NOMO-1 treated with DMSO at 0.1 percent for 48 hours (cell line): ENCODE measurements around the gene ARID4B.
A peak's percentile ranks its signal among the peaks of the same experiment; 100 is the strongest.

ENCODE experiments used
- DNase-seq: peaks from one replicate; lab custom pipeline; 2025; ENCODE audit not compliant: unreplicated experiment; lab: John Stamatoyannopoulos, UW

Gene ARID4B

DNA sequence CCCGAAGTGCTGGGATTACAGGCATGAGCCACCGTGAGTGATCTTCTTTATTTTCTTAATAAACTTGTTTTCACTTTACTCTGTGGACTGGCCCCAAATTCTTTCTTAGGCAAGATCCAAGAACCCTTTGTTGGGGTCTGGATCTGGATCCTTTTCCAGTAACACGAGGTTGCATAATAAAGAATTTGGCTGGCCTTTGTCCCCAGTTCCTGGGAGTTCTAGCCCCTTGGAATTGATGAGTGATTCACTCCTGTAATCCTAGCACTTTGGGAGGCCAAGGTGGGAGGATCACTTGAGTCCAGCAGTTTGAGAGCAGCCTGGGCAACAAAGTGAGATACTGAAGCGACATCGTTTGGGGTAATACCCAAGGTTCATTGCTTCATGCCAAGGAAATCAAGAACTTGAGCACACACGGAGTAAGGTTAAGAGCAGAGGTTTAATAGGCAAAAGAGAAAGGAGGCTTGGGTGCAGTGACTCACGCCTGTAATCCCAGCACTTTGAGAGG, 197.2 kb downstream of the ARID4B start:
- no peak for DNase-seq

DNA sequence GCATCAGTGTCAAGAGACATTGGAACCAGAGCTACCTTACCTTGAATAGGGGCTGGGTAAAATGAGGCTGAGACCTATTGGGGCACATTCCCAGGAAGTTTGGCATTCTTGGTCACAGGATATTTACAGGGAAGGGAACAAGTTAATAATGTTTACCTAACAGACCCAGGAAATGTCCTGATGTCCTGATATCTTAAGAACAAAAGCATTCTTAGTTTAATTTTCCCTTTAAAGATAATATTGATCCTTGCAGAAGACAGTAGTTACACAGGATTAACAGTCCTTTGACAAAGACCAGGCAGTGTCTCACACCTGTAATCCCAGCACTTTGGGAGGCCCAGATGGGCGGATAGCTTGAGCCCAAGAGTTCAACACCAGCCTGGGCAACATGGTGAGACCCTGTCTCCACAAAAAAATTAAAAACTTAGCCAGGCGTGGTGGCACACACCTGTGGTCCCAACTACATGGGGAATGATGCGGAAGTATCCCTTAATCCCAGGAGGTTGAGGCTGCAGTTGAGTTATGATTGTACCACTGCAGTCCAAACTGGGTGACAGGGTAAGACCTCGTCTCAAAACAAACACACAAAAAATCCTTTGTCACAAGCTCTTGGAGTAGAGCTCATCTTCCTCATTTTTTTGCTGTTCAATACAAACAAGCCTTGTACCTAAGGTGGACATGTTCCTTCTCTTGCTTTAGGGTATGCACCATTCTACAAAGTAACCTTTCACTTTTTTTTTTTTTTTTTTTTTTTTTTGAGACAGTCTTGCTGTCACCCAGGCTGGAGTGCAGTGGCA, 198.0 kb downstream of the ARID4B start:
- no peak for DNase-seq

DNA sequence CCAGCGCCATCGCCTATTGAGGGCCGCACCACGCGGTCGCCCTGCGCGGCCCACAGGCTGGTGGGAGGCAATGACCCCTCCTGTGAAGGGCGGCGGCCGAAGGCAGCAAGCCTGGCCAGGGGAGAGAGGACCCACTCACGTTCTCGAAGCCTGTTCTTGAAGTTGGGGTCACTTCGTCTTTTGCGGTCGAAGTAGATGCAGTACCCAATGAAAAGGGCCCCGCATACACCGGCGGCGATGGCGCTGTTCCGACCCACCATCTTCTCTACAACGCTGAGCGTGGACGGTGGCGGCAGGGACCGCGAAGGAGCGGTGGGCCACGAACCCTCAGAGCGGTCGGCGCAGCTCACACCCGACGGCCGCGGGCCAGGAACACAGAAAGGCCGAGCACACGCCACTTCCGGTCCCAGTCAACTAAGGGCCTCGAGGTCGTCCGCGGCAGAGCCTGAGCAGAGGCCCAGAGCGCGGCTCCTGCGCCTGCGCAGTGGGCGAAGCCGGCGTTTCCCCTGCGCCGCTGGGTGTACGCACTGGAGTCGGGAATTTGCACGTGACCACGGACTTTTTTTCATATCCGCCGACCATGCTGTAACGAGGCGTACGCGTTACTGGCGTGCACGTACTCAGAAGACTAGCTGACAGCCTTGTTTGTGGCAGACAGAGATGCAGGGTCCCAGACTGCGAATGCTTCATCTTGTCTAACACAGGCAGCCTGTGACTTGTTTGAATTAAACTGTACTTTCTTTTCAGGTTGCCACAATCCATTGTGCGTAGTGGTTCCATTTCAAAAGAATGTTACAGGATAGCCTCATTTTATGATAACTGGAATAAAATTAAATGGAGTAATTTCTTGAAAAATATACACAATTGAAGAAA, 199.3 kb downstream of the ARID4B start, which contains the start of gene TOMM20:
Gene TOMM20 (minus strand): TSS at position 382 of the 873 bp plus-strand sequence. CDS start 122 bp downstream, at position 260.
- peak; percentile 94 for DNase-seq

DNA sequence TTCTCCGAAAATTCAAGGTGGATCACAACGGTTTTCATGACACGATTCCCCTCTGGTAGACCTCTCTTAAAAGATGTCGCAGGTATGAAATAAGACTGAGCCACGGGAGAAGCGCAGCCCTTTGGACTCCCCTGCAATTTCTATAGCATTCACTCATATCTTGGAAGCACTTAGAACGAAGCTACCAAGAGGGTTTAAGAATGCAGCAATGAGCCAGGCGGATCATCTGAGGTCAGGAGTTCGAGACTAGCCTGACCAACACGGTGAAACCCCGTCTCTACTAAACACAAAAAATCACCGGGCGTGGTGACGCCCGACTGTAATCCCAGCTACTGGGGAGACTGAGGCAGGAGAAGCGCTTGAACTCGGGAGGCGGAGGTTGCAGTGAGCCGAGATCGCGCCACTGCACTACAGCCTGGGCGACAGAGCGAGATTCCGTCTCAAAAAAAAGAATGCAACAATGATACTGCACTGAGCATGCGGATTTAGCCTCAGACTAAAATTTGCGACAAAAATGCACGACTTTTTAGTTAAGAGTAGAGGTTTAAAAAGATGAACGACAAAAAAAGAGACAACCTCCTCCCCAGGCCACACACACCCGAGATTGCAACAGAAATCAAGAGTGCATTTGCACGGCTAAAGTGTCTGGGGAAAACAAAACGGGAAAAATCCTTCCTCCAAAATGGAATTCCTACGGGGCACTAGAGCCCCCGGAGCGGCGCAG, 200.1 kb downstream of the ARID4B start:
- peak; percentile 6 for DNase-seq

DNA sequence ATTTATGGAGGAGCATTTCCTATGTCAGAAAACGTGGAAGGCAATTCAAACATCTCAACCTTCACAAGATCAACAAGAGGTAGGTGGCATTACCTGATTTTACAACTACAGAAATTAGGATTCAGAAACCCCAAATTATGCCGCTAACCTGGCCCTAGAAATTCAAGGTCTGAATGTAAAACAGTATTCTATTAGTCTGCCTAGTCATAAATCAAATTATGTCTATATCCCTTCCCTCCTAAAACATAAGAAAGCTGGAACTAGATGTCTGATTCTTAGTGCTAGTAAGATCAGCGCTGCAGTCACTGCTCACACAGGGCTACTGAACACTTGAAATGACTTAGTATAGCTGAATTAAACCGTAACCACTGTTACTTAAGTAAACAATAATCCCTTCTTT, 200.8 kb downstream of the ARID4B start:
- no peak for DNase-seq

DNA sequence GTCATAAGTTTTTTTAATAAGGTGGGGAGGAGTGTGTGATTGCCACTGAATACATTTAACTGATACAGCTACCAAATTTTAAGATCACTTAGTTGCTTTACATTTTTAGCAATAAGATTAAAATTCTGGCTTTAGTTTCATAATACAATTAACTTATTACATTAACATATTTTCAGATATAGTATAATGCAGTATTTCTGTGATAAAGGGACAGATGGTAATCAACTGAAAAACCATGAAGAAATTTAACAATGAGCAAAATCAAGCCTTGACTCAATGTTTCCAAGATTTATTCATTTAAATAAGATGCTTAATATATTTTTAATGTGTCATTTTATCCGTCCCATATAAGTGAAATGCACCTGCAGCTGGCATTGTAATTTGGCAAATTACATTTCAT, 203.3 kb downstream of the ARID4B start:
- no peak for DNase-seq

DNA sequence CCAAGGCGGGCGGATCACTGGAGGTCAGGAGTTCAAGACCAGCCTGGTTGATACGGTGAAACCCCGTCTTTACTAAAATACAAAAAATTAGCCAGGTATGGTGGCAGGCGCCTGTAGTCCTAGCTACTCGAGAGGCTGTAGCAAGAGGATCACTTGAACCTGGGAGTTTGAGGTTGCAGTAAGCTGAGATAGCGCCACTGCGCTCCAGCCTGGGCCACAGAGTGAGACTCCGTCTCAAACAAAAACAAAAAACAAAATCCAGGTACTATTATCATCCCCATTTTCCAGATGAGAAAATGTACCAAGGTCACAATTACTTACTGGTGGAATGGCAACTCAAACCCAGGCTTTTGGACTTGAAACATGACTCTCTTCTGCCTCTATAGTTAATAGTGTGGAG, 203.9 kb downstream of the ARID4B start:
- no peak for DNase-seq

DNA sequence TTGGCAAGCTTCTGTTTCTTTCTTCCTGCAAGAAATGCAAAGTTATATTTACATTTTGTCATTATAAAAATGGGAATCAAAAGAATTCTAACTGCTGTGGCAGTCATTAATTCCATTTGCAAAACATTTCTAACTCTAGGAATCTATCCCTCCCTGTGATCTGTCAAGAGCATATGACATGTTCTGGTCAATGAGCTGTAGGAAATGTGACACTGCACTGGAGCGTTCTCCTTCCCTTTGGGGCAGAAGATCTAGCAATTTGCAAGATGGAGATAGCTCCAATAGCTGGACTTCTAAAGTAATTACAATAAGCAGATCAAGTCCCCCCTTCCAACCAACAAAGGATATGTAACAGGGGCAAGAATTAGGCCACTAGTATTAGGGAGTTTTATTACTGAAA, 205.6 kb downstream of the ARID4B start:
- DNase-seq: no peak
